NCI-H146 treated with DMSO at 0.1 percent for 48 hours (cell line): ENCODE data around the gene FLT1.

Experiments
- DNase-seq: peaks from one replicate; lab custom pipeline; 2025; ENCODE audit not compliant: unreplicated experiment; lab: John Stamatoyannopoulos, UW

The FLT1 gene

DNA sequence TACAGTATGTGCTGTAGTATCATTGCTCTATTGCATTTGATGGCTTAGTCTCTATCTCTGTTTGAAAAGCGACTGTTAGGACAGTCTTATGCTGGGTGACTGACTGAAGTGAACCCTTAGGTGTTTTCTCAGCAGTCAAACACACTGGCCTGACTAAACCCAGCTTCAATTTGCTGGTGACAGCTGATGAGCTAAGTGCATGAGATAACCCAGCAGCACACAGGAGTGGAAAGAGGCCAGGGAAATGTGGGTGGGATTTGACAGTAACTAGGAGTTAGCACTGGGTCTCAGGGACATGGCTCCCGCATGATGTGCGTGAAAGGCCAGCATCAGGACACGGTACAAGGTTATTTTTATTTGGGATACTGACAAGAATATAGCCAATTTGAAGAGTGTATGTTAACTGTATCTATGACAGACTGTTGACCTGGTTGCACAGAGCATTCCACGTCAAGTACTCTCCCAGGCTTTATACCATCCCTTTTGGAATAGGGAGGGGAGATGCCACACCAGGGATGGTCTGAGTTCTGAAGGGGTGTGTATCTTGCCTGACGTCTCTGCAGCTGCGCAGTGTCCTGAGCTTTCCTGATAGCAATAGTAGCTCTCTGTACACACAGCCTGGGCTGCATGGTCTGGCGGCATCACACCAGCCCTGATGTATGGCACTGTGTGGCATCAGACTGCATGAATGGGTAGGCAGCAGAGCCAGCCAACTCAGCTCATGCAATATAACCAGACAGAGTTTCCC is 144.8 kb downstream of the FLT1 start:
- no peak for DNase-seq

DNA sequence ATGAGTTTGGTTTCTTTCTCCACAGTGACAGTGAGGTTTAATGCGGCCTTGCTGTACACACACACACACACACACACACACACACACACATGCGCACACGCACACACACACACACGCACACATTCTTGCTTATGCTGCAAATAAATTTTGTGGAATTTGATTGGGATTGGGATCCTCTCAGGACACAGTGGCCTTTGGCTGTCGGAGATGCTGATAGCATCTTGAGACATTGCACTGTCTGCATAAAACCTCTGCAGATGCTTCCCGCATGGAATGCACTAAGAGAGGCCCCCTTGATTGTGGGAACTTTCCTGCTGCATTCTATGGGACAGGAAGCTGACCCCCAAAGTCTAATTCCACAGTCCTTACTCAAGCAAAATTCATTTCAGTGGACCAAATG is 145.6 kb downstream of the FLT1 start:
- DNase-seq: no peak

GRCh38 chr13:28347456-28348371 is 147.2 kb downstream of the FLT1 start:
- no peak for DNase-seq

GRCh38 chr13:28346154-28346553 is 148.8 kb downstream of the FLT1 start:
- DNase-seq: no peak

DNA sequence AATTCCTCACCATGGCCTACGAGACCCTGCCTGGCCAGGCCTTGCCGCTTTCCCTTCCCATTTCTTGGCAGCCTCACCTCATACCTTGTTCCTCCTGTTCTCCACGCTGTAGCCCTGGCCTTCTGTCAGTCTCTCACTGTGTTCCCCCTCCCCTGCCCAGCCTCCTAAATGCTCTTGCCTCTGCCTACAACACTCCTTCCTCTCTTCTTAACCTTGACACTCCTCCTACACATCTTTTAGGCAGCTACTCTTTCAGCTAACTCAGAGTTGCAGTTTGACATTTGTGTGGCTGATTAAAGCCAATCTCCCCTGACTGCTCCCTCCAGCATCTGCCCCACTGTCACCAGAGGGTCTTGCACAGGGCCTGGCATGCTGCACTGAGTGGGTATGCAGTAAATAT is 150.8 kb downstream of the FLT1 start:
- DNase-seq: no peak

DNA sequence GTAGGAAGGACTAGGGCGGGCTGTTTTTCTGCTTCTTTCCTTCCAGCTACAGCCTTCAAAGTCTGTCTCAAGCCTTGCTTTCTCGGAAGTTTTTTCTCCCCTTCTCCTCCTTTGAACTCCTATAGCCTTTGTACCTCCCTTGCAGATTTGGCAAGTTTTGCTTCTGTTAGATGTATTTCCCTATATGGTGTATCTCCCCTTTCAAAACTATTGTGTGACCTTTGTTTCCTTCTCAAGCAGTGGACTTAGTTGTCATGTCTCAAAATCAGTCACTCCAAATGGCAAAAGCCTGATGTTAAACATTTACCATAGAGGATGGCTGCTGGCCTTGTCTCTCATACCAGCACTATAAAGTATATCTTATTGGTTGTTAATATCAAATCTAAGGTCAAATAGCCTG is 152.7 kb downstream of the FLT1 start:
- no peak for DNase-seq

- DNase-seq: no peak
These were observed 154.6 kb downstream of the FLT1 start for GRCh38 chr13:28340272-28340793.

DNA sequence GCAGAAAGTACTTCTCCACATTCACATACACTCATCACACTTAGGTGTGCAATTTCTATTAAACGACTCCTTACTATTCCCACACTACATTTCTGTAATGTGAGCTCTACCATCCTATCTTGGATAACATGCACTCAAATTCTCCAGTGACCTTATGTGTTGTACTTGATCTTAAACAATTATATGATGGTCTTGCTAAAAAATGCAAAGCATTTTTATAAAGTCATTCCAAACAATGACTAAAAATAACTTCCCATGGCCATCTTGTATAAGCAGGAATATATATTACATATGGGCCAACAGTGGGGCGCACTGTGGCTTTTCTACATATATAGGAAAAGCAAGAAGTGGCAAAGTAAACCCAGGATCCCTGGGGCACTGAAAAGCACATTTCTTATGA is 155.5 kb downstream of the FLT1 start:
- DNase-seq: no peak

- DNase-seq: no peak
These were observed 156.2 kb downstream of the FLT1 start for GRCh38 chr13:28338742-28339141.

- no peak for DNase-seq
These were observed 156.8 kb downstream of the FLT1 start for GRCh38 chr13:28338006-28338574.

DNA sequence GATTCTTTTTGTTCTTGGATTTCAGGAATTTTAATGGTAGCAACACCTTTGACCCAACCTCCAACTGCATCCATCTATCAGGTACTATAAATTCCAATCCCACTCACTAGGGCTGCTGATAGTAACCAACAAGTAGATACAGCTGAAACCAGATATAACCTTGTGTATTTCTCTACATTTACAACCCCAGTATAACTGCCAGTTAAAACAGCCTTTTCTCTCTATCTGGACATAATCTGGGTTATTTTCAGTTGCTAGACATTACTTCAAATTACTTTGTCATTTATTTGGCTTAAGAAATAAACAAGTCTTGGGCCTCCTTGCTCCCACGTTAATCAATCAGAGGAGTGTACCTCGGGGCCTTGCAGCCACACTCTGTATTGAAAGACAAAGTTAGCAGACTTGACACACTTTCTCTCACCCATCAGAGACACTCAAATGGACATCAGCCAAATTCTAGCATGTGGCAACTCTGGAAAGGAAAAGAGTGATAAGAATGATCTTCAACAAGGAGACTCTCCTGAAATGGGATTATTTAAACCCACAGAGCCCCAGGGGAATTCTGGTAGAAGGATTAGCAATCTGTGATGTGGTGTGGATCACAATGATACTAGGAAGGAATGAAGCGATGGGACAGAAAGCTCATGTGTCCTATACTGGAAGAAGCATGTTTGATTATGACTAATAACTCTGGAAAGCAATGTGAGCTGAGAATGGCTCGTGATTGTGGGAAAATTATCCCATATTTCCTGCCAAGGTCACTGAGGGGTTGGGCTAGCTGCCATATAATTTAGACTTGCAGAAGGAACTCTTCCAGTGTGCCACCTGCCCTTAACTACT is 157.5 kb downstream of the FLT1 start:
- DNase-seq: no peak

GRCh38 chr13:28336193-28336657 is 158.7 kb downstream of the FLT1 start:
- DNase-seq: no peak

GRCh38 chr13:28333204-28333881 is 161.6 kb downstream of the FLT1 start:
- no peak for DNase-seq

- DNase-seq: no peak
These were observed 165.4 kb downstream of the FLT1 start for GRCh38 chr13:28329395-28330158.

DNA sequence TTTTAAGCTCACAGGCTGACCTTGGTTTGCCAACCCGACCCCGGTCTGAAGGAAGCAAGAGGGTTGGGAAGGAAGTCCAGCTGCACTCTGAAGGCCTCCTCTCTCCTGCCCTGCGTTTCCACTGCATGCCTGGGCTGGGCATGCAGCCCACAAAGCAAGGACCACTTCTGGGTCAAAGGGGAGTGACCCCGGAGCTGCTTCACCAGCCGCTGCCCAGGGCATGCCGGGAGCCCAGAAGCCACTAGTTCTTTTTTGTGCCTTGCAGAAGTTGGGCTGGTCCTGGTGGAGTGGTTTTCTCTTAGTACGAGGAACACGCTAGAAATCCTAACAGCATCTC is 166.7 kb downstream of the FLT1 start:
- DNase-seq: no peak

DNA sequence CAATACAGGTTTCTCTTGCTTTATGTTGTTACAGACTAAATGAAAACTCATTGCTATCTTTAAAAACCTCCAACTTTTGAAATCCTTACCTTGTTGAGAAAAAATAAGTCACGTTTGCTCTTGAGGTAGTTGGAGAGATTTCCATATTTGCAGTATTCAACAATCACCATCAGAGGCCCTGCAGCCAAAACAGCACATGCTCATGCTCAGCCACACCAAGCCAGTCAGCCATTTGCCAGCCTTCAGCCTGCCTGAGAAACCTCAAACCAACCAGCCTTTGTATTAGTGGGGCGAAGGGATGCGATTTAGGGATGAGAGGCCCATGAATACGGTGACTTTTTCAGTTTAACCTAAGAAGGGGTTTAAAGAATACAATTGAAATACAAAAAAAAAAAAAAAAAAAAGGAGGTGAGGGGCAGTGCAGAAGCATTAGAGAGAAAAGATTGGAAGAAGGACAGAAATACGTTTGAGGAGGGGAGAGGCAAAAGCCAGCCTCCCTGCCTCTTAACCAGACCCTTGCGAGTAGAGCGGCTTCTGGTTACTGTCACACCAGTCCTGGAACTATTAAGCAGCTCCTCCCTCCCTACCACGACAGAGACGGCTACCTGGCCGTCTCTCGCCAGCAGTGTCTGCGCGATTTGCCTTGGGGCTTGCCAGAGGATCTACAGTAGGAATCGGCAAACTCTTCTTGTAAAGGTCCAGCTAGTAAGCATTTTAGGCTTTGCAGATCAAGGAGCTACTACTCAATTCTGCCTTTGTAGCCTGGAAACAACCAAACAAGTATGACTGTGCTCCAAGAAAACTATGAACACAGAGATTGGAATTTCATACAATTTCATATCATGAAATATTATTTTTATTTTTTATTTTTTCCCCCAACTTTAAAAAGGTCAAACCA is 167.3 kb downstream of the FLT1 start:
- DNase-seq: no peak

- DNase-seq: no peak
These were observed 168.9 kb downstream of the FLT1 start for GRCh38 chr13:28326056-28326455.

DNA sequence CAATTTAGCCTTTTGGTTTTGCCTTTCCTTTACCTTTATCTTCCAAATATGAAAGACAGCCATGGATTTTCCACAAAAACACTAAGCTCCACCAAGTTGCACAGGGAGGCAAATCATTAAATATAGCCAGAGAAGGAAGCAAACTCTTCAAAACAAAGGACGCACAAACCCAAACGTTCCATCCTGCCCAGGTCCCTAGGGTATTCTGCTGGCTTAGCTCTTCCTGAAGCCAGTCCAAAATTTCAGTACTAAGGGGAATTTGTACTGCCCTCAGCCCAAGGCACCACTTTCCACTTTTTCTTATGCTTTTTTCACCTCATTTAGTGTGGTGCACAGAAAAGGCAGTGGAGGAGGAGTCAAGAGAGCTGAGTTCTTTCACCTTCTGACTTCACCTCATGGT is 169.9 kb downstream of the FLT1 start:
- DNase-seq: no peak
